HepG2 (cell line): ENCODE measurements around the gene PLCB4. TPM values are rescaled to one million over a fixed set of nuclear protein-coding genes. Genes with fewer than 3 reads are reported as not detected.

Experiments
- ATAC-seq: fragments of 200-7000 bp; cut with Tn5 transposase; 3 replicates; pipeline ENCODE4 v1.9.1; 2020; ENCODE audit warnings: mild to moderate bottlenecking, moderate library complexity
- BruUV-seq: library from RNA; stranded (reverse); fragments of 400-500 nt; replicated peaks from 2 replicates; lab custom pipeline; 2021; lab: Mats Ljungman, UMichigan
- CTCF ChIA-PET: fragments of 300-600 bp; formaldehyde crosslinking; extraction: SDS; loops from one replicate; lab custom pipeline; 2021; ENCODE audit warnings: low total read pairs, inconsistent platforms, low intra/inter-chr PET ratio; lab: Yijun Ruan, JAX
- POLR2A ChIA-PET: fragments of 350-600 bp; sonication (Branson Sonifier 250); formaldehyde crosslinking; loops from one replicate; lab custom pipeline; 2020; ENCODE audit warnings: antibody characterized with exemption, inconsistent platforms; lab: Yijun Ruan, JAX
- DNase-seq: peaks from one replicate; pipeline ENCODE4 v3.0.0-alpha.2; 2015; ENCODE audit warnings: low spot score
- FAIRE-seq: peaks from 3 replicates; lab custom pipeline; 2011; peaks lifted over from hg19 to GRCh38; lab: Jason Lieb, UNC
- H2AFZ ChIP-seq: one replicate; pipeline ENCODE4 v1.6.1; 2011; ENCODE audit warnings: low read length, inconsistent platforms
- H3K27ac ChIP-seq: fragments of 300-600 bp; 3 replicates; pipeline ENCODE4 v1.8.0; 2011; ENCODE audit warnings: mixed run types, mild to moderate bottlenecking, mixed read lengths, low read length, inconsistent platforms; ENCODE audit not compliant: insufficient read depth; ENCODE audit errors: extremely low read length
- H3K27me3 ChIP-seq, 2 experiments: fragments of 200-600 bp in 1 of 2; 2 replicates in 1 of 2; 3 replicates in 1 of 2; pipeline versions ENCODE4 v1.6.0 to v1.8.0; 2011; ENCODE audit warnings: low read length in 2 of 2, mild to moderate bottlenecking in 2 of 2, moderate library complexity in 2 of 2, inconsistent platforms in 1 of 2; ENCODE audit not compliant: insufficient read depth in 2 of 2, control insufficient read depth in 1 of 2
- H3K36me3 ChIP-seq, 2 experiments: fragments of 200-600 bp in 1 of 2; replicated peaks in 1 of 2; 2 replicates in 1 of 2; 3 replicates in 1 of 2; pipeline versions ENCODE4 v1.5.1 to v1.8.0; 2011; ENCODE audit warnings: low read length in 2 of 2, inconsistent platforms in 1 of 2; ENCODE audit not compliant: insufficient read depth in 2 of 2, control insufficient read depth in 1 of 2
- H3K4me1 ChIP-seq: 2 replicates; pipeline ENCODE4 v1.5.1; 2012; ENCODE audit warnings: low read length, inconsistent platforms; ENCODE audit not compliant: insufficient read depth
- H3K4me2 ChIP-seq: 2 replicates; pipeline ENCODE4 v1.6.0; 2011; ENCODE audit warnings: low read depth, low read length, inconsistent platforms
- H3K4me3 ChIP-seq, 3 experiments: fragments of 200-600 bp in 1 of 3; sonication (generic), shearing (Covaris generic) in 1 of 3; replicated peaks in 1 of 3; 2 replicates each; pipeline ENCODE4 v1.5.1; 2011 to 2016; ENCODE audit warnings: low read length in 3 of 3, inconsistent platforms in 2 of 3, low read depth in 2 of 3, mild to moderate bottlenecking in 2 of 3, control low read depth in 1 of 3, mixed read lengths in 1 of 3; ENCODE audit not compliant: insufficient read depth in 1 of 3
- H3K79me2 ChIP-seq: one replicate; pipeline ENCODE4 v1.6.1; 2011; ENCODE audit warnings: low read length, inconsistent platforms; ENCODE audit not compliant: insufficient read depth
- H3K9ac ChIP-seq: 2 replicates; pipeline ENCODE4 v1.6.0; 2011; ENCODE audit warnings: mild to moderate bottlenecking, low read depth, low read length, inconsistent platforms; ENCODE audit not compliant: insufficient read depth
- H3K9me3 ChIP-seq: 2 replicates; pipeline ENCODE4 v1.5.1; 2012; ENCODE audit warnings: mild to moderate bottlenecking, low read length
- H4K20me1 ChIP-seq: 2 replicates; pipeline ENCODE4 v1.6.0; 2011; ENCODE audit warnings: inconsistent platforms, mild to moderate bottlenecking, low read length, moderate library complexity; ENCODE audit not compliant: insufficient read depth
- CC2D1A ChIP-seq: sonication (generic); formaldehyde crosslinking; IDR thresholded peaks from 2 replicates; pipeline ENCODE4 v1.8.1; 2023; ENCODE audit warnings: mild to moderate bottlenecking, missing genetic modification reagents
- CEBPB ChIP-seq: IDR thresholded peaks from 2 replicates; pipeline ENCODE4 v1.6.1; 2011; ENCODE audit warnings: low read depth, low read length, improper control_type of control experiment, borderline replicate concordance
- DR1 ChIP-seq: sonication (generic); formaldehyde crosslinking; IDR thresholded peaks from 2 replicates; pipeline ENCODE4 v1.8.0; 2021; ENCODE audit warnings: mild to moderate bottlenecking, missing genetic modification reagents, inconsistent platforms
- ELF1 ChIP-seq: sonication (generic); formaldehyde crosslinking; IDR thresholded peaks from 2 replicates; pipeline ENCODE4 v1.4.0; 2020; ENCODE audit warnings: missing genetic modification reagents
- ELF3 ChIP-seq: IDR thresholded peaks from 2 replicates; pipeline ENCODE4 v1.6.1; 2016; ENCODE audit warnings: missing genetic modification reagents, missing compliant biosample characterization
- HNRNPLL ChIP-seq: fragments of 200-400 bp; formaldehyde crosslinking; IDR thresholded peaks from 2 replicates; pipeline ENCODE4 v1.6.1; 2017; ENCODE audit warnings: mild to moderate bottlenecking, low read depth, low read length; ENCODE audit not compliant: poor library complexity, severe bottlenecking
- JDP2 ChIP-seq: sonication (generic); formaldehyde crosslinking; IDR thresholded peaks from 2 replicates; pipeline ENCODE4 v1.8.1; 2022; ENCODE audit warnings: missing genetic modification reagents, borderline replicate concordance
- MBNL3 ChIP-seq: fragments of 250-450 bp; sonication (Bioruptor Pico); conservative IDR thresholded peaks from 2 replicates; pipeline ENCODE4 v1.8.0; 2022; ENCODE audit warnings: mild to moderate bottlenecking, inconsistent platforms
- NFATC3 ChIP-seq: sonication (generic); formaldehyde crosslinking; IDR thresholded peaks from 2 replicates; pipeline ENCODE4 v1.5.1; 2020; ENCODE audit warnings: mild to moderate bottlenecking, missing genetic modification reagents
- PHF20 ChIP-seq: sonication (generic); formaldehyde crosslinking; IDR thresholded peaks from 2 replicates; pipeline ENCODE4 v1.5.0; 2020; ENCODE audit warnings: mild to moderate bottlenecking, missing genetic modification reagents
- ZBTB38 ChIP-seq: sonication (generic); formaldehyde crosslinking; IDR thresholded peaks from 2 replicates; pipeline ENCODE4 v1.5.1; 2020; ENCODE audit warnings: mild to moderate bottlenecking, missing genetic modification reagents
- ZMAT3 ChIP-seq: sonication (generic); formaldehyde crosslinking; conservative IDR thresholded peaks from 2 replicates; pipeline ENCODE4 v1.7.0; 2021; ENCODE audit warnings: missing genetic modification reagents
- ZNF383 ChIP-seq: sonication (generic); formaldehyde crosslinking; IDR thresholded peaks from 2 replicates; pipeline ENCODE4 v1.4.0; 2020; ENCODE audit warnings: missing genetic modification reagents, mild to moderate bottlenecking, borderline replicate concordance
- ZNF761 ChIP-seq: sonication (generic); formaldehyde crosslinking; conservative IDR thresholded peaks from 2 replicates; pipeline ENCODE4 v1.4.0; 2020; ENCODE audit warnings: mild to moderate bottlenecking, missing genetic modification reagents
- WGBS: methylation state at CpG from one replicate; pipeline ENCODE4 v1.1.6; 2017; ENCODE audit warnings: low lambda C conversion rate; 5-methylcytosine and 5-hydroxymethylcytosine counted together
- in situ Hi-C: cut with HindIII; loops from 2 replicates; pipeline ENCODE4 v1.10.0; 2017; ENCODE audit warnings: low pct_unique_long_range_greater_than_20kb; ENCODE audit not compliant: extremely low pct_ligation_motif_present
- intact Hi-C: fragments of 100-400 bp; cut with micrococcal nuclease; formaldehyde crosslinking; loops from one replicate; pipeline ENCODE4 v1.10.0; 2022; ENCODE audit not compliant: unreplicated experiment
- polyA plus RNA-seq, 8 experiments: library from polyadenylated mRNA; depleted of rRNA in 3 of 8; stranded (reverse) in 7 of 8; unstranded in 1 of 8; fragments of >200 nt; fragmentation: Illumina TruSeq in 4 of 8; extraction: Trizol in 4 of 8; gene quantifications; 2 replicates each; pipeline versions ENCODE4 v1.2.1 to v1.2.3, GENCODE V29; 2011 to 2016; ENCODE audit warnings: low read depth in 4 of 8, missing spikeins in 1 of 8, mixed read lengths in 1 of 8; ENCODE audit not compliant: insufficient read depth in 1 of 8
- total RNA-seq, 5 experiments: library from RNA; depleted of rRNA; stranded (reverse); fragments of >200 nt; fragmentation: Illumina TruSeq; extraction: Trizol; gene quantifications; 2 replicates each; pipeline ENCODE4 v1.2.3, GENCODE V29; 2016; ENCODE audit warnings: low read depth in 1 of 5
- TF ChIP-seq, protein P1 (sequence below): sonication (generic); formaldehyde crosslinking; IDR thresholded peaks from 2 replicates; pipeline ENCODE4 v1.5.0; 2020; ENCODE audit warnings: missing genetic modification reagents
- TF ChIP-seq, protein P2 (sequence below): sonication (generic); formaldehyde crosslinking; IDR thresholded peaks from 2 replicates; pipeline ENCODE4 v1.5.1; 2020; ENCODE audit warnings: mild to moderate bottlenecking, missing genetic modification reagents, moderate library complexity

PLCB4 gene
- total and polyA plus RNA-seq, 2 of the 13 experiments (the other 11 are each of a cell fraction or from before 2014, with no cell fraction given), result 0.01 TPM; not detected in 1

DNA sequence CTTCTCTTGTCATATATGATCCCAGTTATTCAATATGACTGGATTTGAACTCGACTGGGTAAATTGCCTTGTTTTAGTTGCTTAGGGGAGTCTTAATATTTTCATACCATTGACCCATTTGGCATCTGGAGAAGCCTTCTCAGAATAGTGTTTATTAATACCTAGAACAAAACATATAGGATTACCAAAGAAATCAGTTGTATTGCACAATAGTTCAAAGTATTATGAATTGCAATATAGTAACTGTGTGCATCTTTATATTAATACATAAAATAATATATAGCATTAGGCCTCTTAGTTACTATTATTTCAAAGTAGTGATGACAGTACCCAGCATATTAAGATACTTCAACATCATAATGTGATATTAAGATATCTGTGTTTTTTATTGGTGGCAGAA lies 177.8 kb downstream of the PLCB4 start:
- no peaks in the 10 kb centered on the region for H3K27me3 ChIP-seq
- H3K79me2 ChIP-seq, result no peaks in the 10 kb centered on the region
- intact Hi-C loops, result no loop called here
- H4K20me1 ChIP-seq, result no peaks in the 10 kb centered on the region
- BruUV-seq, result no TSS peak
- ChIA-PET POLR2A (no interaction called here), CTCF (no interaction called here)
- ATAC-seq (no peak), FAIRE-seq (no peak), DNase-seq (no peak)
- H3K36me3 ChIP-seq, result no peaks in the 10 kb centered on the region
- TF ChIP-seq CEBPB, result peak; percentile 87
- TF ChIP-seq ZBTB38 (CRISPR knock-in tag), result no peak
- no peak for TF ChIP-seq ZNF383 (CRISPR knock-in tag)
- H3K9me3 ChIP-seq, result no peaks in the 10 kb centered on the region
- no peak overlapping the region for H2AFZ ChIP-seq
- H3K4me2 ChIP-seq, result no peak overlapping the region
- no peak overlapping the region for H3K4me3 ChIP-seq
- 0% methylated on average over 1 of the region's 1 CpG for WGBS
- no peak overlapping the region for H3K27ac ChIP-seq
- in situ Hi-C loops, result no loop called here
- no peak overlapping the region for H3K9ac ChIP-seq
- H3K4me1 ChIP-seq, result no peaks in the 10 kb centered on the region

DNA sequence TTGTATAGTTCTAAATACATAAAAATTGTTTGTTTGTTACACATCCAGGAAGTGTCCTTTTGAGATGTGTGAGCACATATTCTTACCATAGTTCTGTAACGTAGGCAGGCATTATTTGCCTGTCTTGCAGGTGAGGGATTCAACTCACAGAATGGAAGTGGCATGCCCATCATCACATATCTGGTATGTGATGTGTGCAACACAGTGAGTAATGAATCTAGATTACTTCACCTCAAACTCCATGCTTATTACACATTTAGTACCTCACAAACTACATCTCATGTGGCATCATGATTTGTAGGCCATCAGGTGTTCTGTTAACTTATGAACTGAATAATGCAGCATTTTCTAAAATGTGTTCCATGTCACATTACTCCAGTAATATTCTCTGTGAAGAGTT lies 181.6 kb downstream of the PLCB4 start:
- no peak for FAIRE-seq
- TF ChIP-seq, protein P1, sequence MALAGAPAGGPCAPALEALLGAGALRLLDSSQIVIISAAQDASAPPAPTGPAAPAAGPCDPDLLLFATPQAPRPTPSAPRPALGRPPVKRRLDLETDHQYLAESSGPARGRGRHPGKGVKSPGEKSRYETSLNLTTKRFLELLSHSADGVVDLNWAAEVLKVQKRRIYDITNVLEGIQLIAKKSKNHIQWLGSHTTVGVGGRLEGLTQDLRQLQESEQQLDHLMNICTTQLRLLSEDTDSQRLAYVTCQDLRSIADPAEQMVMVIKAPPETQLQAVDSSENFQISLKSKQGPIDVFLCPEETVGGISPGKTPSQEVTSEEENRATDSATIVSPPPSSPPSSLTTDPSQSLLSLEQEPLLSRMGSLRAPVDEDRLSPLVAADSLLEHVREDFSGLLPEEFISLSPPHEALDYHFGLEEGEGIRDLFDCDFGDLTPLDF, result no peak
- TF ChIP-seq ELF1 (no peak), ZMAT3 (CRISPR knock-in tag) (no peak), MBNL3 (CRISPR knock-in tag) (no peak), JDP2 (no peak), HNRNPLL (no peak), DR1 (no peak), NFATC3 (no peak), CC2D1A (CRISPR knock-in tag) (no peak), ELF3 (no peak), ZNF761 (no peak), PHF20 (CRISPR knock-in tag) (no peak)
- TF ChIP-seq, protein P2, sequence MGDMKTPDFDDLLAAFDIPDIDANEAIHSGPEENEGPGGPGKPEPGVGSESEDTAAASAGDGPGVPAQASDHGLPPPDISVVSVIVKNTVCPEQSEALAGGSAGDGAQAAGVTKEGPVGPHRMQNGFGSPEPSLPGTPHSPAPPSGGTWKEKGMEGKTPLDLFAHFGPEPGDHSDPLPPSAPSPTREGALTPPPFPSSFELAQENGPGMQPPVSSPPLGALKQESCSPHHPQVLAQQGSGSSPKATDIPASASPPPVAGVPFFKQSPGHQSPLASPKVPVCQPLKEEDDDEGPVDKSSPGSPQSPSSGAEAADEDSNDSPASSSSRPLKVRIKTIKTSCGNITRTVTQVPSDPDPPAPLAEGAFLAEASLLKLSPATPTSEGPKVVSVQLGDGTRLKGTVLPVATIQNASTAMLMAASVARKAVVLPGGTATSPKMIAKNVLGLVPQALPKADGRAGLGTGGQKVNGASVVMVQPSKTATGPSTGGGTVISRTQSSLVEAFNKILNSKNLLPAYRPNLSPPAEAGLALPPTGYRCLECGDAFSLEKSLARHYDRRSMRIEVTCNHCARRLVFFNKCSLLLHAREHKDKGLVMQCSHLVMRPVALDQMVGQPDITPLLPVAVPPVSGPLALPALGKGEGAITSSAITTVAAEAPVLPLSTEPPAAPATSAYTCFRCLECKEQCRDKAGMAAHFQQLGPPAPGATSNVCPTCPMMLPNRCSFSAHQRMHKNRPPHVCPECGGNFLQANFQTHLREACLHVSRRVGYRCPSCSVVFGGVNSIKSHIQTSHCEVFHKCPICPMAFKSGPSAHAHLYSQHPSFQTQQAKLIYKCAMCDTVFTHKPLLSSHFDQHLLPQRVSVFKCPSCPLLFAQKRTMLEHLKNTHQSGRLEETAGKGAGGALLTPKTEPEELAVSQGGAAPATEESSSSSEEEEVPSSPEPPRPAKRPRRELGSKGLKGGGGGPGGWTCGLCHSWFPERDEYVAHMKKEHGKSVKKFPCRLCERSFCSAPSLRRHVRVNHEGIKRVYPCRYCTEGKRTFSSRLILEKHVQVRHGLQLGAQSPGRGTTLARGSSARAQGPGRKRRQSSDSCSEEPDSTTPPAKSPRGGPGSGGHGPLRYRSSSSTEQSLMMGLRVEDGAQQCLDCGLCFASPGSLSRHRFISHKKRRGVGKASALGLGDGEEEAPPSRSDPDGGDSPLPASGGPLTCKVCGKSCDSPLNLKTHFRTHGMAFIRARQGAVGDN (CRISPR knock-in tag), result no peak

More for the DNA sequence above, 181.6 kb downstream of the PLCB4 start:
- Histone ChIP-seq H3K9ac (no peak overlapping the region), H3K4me1 (no peaks in the 10 kb centered on the region), H3K36me3 (no peaks in the 10 kb centered on the region), H4K20me1 (no peaks in the 10 kb centered on the region), H3K4me2 (no peak overlapping the region), H3K79me2 (no peaks in the 10 kb centered on the region), H3K27ac (no peak overlapping the region), H3K4me3 (no peak overlapping the region), H2AFZ (no peak overlapping the region), H3K9me3 (no peaks in the 10 kb centered on the region), H3K27me3 (no peaks in the 10 kb centered on the region)
- in situ Hi-C loops (no loop called here), intact Hi-C loops (no loop called here)
- 3% methylated on average over 1 of the region's 1 CpG for WGBS
- no peak for ATAC-seq
- no peak for DNase-seq
- ChIA-PET POLR2A (no interaction called here), CTCF (no interaction called here)
- BruUV-seq, result no TSS peak
